HG02884 (cell line): Measurements from ENCODE around the gene SNRNP200.
"Not testable (repeated sequence)": the region's sequence is repeated elsewhere in the genome, so short reads cannot be mapped to it uniquely, and the experiment has no call there.

Source experiments
- ATAC-seq: cut with Tn5 transposase; IDR thresholded peaks from one replicate; pipeline ENCODE4 v1.9.1; 2021; ENCODE audit warnings: mild to moderate bottlenecking, moderate library complexity; ENCODE audit not compliant: unreplicated experiment

SNRNP200 gene

DNA sequence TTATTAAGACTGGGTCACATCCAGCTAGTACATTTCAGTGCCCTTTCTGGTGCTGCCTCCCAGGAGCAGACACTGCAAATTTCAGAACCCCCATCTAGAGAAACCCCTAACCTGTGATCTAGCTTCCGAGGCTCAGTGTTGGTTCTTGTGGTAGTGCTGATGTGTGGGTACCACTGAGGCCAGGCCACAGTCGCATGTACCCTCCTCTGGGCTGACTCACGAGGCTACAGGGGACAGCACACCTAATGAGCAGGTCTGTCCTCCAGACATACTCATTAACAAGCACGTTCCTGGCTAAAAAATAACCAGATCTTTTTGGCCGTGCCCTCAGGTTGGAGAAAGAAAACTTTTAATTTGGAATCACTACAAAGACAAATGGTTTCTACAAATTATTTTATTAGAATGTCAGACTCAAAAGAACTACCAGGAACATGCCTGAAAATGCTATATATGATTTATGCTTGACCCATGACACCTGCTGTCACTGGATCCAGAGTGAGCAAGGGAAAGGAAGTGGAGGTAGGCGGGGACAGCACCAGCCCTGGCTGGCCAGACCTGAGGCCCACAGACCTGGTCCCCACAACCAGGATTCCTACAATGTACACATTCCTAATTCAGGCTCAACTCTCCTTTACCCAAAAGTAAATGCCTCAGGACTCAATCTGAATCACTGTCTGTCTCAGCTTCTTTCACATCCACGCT lies 30.8 kb downstream of the SNRNP200 start:
- no peak for ATAC-seq

DNA sequence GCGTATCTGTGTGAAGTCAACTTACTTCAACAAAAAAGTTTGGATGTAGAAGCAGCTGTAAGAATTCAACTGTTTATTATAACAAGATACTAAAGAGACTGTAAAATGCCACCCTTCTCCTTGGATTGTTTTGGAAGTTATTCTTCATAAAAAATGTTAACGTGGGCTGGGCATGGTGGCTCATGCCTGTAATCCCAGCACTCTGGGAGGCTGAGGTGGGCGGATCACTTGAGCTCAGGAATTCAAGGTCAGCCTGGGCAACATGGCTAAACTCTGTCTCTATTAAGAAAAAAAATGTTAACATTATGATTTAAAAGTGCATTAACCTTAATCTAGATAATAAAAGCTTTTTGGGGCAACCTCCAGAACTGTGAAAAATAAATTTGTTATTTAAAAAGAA lies 31.6 kb downstream of the SNRNP200 start:
- no peak for ATAC-seq

DNA sequence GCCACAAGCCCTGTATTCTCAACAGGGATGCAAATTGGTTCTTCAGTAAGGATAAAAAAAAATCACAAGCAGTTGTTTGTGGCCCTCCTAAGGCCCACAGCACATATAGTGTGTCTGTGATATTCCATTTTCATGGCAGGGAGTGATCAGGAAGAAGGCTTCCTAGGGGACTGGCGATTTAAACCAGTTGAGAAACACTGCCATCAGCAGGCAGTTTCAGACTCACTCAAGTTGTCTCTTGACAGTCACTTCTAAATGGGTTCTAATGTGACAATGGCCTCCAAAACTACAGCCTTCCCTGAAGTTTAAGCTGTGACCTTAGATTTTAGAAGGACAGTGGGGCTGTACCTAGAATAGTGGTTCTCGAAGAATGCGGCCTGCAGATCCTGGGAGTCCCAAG lies 33.4 kb downstream of the SNRNP200 start:
- no peak for ATAC-seq

GRCh38 chr2:96267159-96267971 lies 38.0 kb downstream of the SNRNP200 start:
- no peak for ATAC-seq

DNA sequence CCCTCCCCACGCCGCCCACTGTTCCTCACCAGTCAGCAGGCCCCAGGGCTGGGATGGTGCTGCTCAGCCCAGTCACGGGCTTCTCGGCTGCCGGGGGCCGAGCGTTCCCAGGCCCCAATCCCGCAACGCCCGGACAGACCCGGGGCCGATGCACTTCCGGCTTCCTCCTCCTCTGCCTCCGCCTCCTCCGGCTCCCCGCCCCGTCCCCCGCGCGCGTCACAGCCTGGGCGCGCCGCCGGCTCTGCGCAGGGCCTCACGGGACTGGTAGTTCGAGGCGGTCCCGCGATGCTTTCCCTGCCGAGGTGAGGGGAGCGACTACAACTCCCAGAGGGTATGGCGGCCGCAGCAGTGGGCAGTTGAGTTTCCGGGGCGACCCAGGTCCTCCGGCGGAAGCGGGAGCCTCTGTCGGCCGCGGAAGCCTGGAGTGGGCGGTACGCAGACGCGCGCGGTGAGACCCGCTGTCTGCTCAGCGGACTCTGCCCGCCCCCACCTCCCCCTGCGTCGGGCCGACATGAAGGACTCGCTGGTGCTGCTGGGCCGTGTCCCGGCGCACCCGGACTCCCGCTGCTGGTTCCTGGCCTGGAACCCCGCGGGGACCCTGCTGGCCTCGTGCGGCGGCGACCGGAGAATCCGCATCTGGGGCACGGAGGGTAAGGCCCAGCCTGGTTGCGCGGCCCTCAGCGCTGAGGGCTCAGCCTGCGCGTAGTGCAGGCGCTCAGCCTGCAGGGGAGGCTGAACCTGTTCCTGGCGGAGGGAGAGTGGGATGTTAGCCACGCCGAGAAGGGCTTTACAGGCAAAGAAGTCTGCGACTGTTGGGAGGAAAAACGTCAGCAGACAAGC lies 39.3 kb downstream of the SNRNP200 start, which contains the start of the genes CIAO1 and TMEM127:
CIAO1 (plus strand) TSS at position 386 of the 840 bp plus-strand sequence; CDS start at position 512, 126 bp downstream.
TMEM127 (minus strand) TSS at position 158 of the 840 bp plus-strand sequence. CDS start 616 bp downstream, outside the sequence.
- peak; percentile 92 for ATAC-seq

GRCh38 chr2:96265349-96265839 lies 40.0 kb downstream of the SNRNP200 start:
- ATAC-seq, result peak; percentile 10

DNA sequence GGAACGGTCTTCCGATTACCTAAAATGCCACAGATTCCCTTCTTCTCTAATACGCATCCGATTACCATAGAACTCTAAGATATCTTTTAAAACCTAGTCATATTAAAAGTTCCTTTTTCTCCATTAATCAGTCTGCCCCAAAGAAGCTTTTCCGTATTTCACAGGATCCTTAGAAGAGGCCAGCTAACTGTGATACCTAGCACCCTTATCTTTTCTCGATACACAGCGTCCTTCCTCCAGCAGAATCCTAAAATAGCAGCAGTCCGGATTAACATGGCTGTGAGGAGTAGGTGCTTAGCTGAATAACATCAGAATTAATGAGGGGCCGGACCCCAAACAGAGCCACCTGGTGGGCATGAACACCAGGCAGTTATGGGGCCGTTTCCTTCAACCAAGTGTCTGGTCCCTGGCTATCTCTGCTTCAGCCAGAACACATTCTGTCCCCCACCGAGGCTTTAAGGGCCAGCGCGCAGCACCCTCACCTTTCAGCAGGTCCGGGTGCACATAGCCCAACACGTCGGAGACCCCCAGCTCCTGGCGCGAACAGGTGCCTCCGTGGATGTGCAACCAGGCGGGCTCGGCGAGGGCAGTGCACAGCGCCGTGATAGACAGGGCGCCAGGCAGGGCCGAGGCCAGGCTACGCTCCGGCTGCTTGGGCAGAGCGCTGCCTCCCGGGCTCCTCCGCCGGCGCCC lies 40.5 kb downstream of the SNRNP200 start:
- no peak for ATAC-seq

DNA sequence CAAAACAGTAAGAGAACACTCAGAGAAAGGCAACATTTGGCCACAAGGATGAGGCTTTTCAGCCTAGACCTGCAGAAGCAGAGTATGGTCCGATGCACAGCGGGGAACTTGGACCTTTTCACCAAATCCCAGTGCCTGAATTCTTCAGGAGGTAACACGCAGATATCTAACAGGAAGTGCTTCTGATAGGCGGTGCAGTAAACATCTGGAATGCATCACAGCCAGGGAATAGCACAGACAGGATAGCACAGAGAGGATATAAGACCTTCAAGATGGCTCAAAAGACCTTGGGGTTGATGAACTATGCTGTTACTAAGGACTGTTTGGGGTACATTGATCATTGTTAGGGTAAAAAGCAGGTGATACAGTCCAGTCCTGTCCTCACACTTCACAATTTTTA lies 41.3 kb downstream of the SNRNP200 start:
- ATAC-seq, result no peak

- no peak for ATAC-seq
Observed at GRCh38 chr2:96262306-96262705, 43.0 kb downstream of the SNRNP200 start.

DNA sequence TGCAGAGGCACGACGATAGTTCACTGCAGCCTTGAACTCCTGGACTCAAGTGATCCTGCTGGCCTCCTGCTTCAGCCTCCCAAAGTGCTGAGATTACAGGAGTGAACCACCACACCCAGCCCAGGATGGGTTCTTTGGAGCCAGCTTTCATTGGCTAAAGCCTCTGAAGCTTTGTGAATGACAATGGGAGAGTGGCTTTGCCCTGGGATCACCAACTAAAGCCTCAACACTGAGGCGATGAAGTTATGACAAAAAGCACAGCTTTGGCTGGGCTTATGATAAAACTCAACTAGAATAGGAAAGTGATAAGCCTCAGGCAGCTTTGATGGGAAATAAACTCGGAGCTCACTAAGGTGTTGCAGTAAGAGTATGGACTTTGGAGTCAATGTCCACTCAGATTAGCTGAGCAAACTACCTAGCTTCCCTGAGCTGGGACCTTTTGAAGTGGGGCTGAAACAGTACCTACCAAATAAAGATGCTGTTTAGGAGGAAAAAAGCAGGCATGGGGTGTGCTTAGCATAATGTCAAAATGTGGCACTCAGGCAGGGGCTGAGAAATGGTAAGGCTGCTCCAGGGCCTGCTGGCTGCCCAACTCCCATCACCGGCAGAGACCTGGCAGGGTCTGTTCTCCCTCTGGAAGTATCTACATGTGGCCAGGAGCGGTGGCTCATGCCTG lies 43.9 kb downstream of the SNRNP200 start:
- ATAC-seq, result no peak

GRCh38 chr2:96260387-96261260 lies 44.7 kb downstream of the SNRNP200 start:
- no peak for ATAC-seq

GRCh38 chr2:96259497-96259921 lies 45.8 kb downstream of the SNRNP200 start:
- ATAC-seq, result no peak

DNA sequence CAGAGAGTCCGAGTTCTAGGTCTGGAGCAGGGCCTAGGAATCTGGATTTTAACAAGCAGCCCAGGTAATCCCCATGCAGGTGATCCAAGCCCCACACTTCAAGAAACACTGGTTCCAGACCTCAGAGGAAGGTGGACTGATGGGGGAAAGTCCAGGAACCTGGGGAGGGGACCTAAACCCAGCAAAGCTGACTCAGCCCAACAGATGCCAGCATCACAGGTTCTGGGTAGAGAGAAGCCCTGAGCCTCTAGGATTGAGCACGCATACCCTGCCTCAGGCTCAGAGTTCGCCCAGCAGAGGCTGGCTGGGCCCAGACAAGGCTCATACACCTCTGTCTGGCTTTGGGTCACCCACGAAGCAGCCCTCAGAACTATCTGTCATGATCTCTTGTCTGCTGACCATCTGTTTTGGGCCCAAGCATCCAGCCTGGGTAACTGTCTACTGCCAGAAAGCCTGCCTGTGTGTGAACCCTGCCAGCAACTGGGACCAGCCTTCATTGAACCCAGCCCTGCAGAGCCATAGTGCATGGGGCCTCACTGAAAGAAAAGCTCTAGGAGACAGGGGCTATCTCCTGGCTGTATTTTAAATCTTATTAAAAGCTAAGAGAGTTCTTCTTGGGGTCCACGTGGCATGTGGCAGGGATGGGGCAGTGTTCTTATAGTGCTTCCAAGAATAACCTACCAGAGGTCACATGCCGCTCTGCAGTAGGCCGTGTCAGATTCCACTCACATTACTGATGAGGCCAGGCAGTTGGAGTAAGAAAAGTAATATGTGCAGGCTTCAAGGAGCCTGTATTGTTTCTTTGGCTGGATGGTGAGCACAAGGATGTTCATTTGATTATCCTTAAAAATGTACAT lies 47.0 kb downstream of the SNRNP200 start:
- ATAC-seq, result no peak

DNA sequence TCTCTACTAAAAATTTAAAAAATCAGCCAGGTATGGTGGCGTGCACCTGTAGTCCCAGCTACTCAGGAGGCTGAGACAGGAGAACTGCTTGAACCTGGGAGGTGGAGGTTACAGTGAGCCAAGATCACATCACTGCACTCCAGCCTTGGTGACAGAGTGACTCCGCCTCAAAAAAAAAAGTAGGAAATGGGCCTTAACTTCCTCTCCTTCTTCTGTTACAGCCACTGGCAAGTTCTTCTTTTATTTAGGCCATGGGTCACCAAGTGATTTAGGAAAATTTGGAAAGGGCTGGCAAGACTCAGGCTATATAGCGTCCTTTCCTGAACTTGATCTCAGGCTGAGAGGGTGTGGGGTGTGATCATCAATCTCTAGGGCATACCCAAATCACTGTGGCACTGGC lies 47.6 kb downstream of the SNRNP200 start:
- ATAC-seq, result not testable (repeated sequence)

DNA sequence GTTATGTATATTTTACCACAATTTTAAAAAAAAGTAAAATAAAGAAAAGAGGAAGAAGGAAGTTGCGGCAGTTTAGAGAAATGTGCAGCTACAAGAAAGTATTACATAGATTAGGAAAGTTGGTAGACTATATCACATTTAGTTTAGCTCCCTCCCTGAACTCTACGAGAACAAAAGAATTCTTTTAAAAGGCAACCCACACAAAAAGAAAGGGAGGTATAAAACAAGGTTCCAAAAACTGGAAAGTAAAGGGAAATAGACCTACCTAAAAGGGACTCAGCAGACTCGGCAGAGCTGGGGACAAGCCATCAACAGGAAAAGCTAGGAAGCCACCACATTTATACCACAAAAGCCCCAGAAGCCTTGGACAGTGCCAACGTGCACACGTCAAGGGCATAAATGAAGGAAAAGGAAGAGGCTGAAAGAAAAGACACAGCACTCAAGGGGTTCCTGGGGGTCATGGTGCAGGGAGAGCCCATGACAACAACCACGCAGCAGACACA lies 48.7 kb downstream of the SNRNP200 start:
- no peak for ATAC-seq

DNA sequence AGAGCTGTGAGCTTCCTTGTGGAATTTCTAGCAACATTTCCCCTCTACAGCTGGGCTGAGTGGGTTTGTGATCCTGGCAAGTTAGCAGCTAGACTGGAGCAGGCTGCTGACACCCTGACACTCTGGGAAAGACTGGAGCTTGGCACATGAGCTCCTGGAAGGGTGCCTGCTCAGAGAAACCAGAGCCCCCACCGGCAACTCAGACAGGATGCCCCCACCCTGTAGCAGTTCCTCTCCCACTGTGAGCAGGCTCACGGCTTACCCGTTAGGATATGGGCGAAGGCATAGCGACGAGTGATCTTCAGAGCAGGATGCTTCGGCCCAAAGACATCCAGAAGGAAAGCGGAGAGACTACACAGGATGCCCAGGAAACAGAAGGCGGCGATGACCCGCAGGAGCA lies 50.8 kb downstream of the SNRNP200 start:
- ATAC-seq, result no peak

DNA sequence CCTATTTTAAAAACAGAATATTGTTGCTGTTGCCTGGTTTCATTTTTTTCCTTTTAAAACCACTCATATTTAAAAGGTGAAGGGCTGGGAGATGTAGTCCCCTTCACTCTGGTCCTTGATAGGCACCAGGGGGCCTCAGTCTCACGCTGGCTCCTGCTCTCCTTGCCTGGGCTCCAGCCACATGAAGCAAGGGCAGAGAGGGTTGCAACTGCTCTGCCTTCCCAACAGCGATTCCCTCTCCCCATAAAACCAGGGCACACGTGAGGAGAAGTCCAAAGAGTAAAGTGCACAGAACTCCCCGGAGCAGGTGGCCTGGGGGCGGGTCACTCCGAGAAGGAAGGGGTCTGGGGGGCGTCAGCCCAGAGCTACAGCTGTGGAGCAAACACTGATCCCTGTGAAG lies 52.3 kb downstream of the SNRNP200 start:
- ATAC-seq, result no peak

DNA sequence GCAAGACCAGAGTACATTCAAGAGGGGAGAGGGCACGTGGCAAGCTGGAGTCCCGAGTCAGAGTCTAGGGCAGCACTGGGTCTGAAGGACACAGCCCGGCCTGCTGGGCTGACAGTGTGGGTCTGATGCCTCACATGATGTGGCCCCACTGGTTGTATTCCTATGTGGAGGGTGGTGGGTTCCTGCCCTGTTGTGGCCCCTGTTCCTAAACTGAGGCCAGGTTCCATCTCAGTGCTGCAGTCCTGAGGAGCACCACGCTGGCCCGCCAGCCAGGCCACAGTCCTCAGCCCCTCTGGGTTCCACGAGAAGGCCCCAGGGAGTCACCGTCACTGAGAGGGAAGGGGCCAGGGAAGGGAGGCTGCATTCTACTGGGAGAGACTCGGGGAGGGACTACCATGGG lies 52.8 kb downstream of the SNRNP200 start:
- ATAC-seq, result no peak
